DOHH2 (cell line): ENCODE data around the gene MYEOV.

Experiments
- EZH2phosphoT487 ChIP-seq: fragments of 200-600 bp; sonication (generic); IDR thresholded peaks from 2 replicates; pipeline ENCODE4 v1.6.1; 2017; ENCODE audit warnings: borderline replicate concordance, mild to moderate bottlenecking, antibody characterized with exemption, low read length, moderate library complexity, mixed read lengths
- TF ChIP-seq, protein P1 (sequence below): fragments of 200-600 bp; sonication (generic); IDR thresholded peaks from one replicate; pipeline ENCODE4 v1.5.1; 2014; ENCODE audit warnings: antibody characterized with exemption, mild to moderate bottlenecking, low read depth, low read length; ENCODE audit not compliant: poor library complexity, severe bottlenecking

DNA sequence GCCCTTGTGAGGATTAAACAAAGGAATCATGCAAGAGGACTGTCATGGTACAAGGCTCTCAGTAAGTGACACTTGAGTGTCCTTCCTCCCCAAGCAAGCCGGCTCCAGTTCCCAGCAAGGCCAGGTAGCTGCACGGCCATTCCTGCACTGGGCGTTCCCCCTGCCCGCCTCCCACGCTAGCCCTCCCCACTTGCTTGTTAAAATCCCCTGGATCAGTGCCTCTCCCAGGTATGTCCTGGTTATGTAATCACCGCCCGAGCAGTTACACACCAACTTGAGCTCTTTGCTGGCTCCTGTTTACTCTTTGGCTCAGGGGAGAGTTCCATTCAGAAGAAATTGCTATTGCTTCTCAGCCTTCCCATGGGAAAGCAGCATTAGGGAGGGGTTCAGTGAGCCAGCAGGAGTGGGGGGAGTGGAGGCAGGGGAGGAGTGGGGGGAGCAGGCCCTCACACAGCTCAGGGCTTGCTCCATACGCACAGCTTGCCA is 19.4 kb upstream of the MYEOV start:
- TF ChIP-seq, protein P1, sequence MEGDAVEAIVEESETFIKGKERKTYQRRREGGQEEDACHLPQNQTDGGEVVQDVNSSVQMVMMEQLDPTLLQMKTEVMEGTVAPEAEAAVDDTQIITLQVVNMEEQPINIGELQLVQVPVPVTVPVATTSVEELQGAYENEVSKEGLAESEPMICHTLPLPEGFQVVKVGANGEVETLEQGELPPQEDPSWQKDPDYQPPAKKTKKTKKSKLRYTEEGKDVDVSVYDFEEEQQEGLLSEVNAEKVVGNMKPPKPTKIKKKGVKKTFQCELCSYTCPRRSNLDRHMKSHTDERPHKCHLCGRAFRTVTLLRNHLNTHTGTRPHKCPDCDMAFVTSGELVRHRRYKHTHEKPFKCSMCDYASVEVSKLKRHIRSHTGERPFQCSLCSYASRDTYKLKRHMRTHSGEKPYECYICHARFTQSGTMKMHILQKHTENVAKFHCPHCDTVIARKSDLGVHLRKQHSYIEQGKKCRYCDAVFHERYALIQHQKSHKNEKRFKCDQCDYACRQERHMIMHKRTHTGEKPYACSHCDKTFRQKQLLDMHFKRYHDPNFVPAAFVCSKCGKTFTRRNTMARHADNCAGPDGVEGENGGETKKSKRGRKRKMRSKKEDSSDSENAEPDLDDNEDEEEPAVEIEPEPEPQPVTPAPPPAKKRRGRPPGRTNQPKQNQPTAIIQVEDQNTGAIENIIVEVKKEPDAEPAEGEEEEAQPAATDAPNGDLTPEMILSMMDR = no peak
- no peak for TF ChIP-seq EZH2phosphoT487
